ENCODE measurements around the gene LRP6. TPM values are rescaled to one million over a fixed set of nuclear protein-coding genes. Genes with fewer than 3 reads are reported as not detected.

Gene LRP6
- total RNA-seq, 1 donor from 2014 or later = 71.0 TPM

DNA sequence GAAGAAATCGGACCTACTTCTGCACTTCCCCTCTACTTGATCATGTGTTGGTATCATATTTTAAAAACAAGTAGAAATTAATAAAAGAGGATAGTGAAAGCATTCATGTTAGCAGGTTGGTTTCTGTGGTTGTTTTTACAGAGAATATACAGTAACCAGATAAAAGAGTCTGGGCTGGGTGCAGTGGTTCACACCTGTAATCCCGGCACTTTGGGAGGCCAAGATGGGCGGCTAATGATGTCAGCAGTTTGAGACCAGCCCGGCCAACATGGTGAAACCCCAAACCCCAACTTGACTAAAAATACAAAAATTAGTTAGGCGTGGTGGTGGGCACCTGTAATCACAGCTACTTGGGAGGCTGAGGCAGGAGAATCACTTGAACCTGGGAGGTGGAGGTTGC lies 55.9 kb downstream of the LRP6 start:
- no peak overlapping the region for H3K4me3 ChIP-seq
- H3K4me1 ChIP-seq = peaks cover 22% of the 10 kb centered on the region
- intact Hi-C loops (cut with DNase I) = no loop called here
- no peak for DNase-seq (ENCODE audit: extremely low spot score in 2 of 2)
- H3K36me3 ChIP-seq = no peaks in the 10 kb centered on the region
- TF ChIP-seq, protein P1, sequence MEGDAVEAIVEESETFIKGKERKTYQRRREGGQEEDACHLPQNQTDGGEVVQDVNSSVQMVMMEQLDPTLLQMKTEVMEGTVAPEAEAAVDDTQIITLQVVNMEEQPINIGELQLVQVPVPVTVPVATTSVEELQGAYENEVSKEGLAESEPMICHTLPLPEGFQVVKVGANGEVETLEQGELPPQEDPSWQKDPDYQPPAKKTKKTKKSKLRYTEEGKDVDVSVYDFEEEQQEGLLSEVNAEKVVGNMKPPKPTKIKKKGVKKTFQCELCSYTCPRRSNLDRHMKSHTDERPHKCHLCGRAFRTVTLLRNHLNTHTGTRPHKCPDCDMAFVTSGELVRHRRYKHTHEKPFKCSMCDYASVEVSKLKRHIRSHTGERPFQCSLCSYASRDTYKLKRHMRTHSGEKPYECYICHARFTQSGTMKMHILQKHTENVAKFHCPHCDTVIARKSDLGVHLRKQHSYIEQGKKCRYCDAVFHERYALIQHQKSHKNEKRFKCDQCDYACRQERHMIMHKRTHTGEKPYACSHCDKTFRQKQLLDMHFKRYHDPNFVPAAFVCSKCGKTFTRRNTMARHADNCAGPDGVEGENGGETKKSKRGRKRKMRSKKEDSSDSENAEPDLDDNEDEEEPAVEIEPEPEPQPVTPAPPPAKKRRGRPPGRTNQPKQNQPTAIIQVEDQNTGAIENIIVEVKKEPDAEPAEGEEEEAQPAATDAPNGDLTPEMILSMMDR (IDR thresholded peaks at IDR 0.05) = no peak
- TF ChIP-seq POLR2A (IDR thresholded peaks at IDR 0.05) (no peak), POLR2AphosphoS5 (IDR thresholded peaks at IDR 0.05; ENCODE audit: insufficient read depth in 1 of 2, low read depth in 1 of 2) (no peak)
- no peaks in the 10 kb centered on the region for H3K9me3 ChIP-seq
- no peaks in the 10 kb centered on the region for H3K27me3 ChIP-seq
- H3K27ac ChIP-seq = no peak overlapping the region

DNA sequence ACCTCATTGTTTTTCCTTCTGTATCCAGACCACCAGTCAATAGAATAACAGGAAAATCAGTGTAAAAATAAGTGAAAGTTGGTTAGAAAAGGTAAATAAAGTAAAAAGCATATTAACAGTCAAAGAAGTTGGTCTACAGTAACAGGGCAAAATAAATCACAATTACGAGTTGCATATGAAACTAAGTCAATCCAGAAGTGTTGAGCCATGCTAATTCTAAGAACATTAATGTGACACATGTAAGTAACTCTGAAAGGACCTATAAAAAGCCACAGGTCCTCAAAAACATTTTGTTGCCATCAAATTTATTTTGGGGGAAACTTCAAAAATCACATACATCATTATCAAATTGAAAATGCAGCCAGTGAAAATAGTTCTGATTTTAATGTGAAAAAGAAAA lies 56.4 kb downstream of the LRP6 start:
- Histone ChIP-seq H3K9me3 (no peaks in the 10 kb centered on the region), H3K4me3 (no peak overlapping the region), H3K27ac (no peak overlapping the region), H3K27me3 (no peaks in the 10 kb centered on the region), H3K36me3 (no peaks in the 10 kb centered on the region), H3K4me1 (peaks cover 16% of the 10 kb centered on the region)
- TF ChIP-seq POLR2A (IDR thresholded peaks at IDR 0.05) (no peak), POLR2AphosphoS5 (IDR thresholded peaks at IDR 0.05; ENCODE audit: insufficient read depth in 1 of 2, low read depth in 1 of 2) (no peak)
- TF ChIP-seq, protein P1 (IDR thresholded peaks at IDR 0.05) = no peak
- DNase-seq (ENCODE audit: extremely low spot score in 2 of 2) = no peak
- intact Hi-C loops (cut with DNase I) = no loop called here

DNA sequence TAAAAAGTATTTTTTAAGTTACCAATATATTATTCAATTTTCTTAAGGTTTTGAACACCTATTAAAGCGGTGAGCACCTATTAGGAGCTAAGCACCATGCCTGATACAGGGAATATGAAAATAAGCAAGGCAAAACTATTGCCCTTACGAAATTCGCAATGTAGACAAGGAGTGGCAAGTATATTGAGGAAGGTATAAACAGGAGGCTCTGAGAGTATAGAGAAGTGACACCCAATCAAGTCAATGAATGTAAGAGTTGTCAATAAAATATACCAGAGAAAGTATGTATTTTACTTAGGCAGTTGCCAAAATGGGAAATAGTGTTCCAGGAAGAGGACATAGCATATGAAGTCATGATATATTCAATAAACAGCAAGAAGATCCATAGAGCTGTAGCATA lies 57.2 kb downstream of the LRP6 start:
- TF ChIP-seq POLR2A (IDR thresholded peaks at IDR 0.05) (no peak), POLR2AphosphoS5 (IDR thresholded peaks at IDR 0.05; ENCODE audit: insufficient read depth in 1 of 2, low read depth in 1 of 2) (no peak)
- TF ChIP-seq, protein P1 (IDR thresholded peaks at IDR 0.05) = no peak
- Histone ChIP-seq H3K4me1 (peaks cover 9% of the 10 kb centered on the region), H3K4me3 (no peak overlapping the region), H3K27ac (no peak overlapping the region), H3K27me3 (no peaks in the 10 kb centered on the region), H3K9me3 (no peaks in the 10 kb centered on the region), H3K36me3 (no peaks in the 10 kb centered on the region)
- no peak for DNase-seq (ENCODE audit: extremely low spot score in 2 of 2)
- intact Hi-C loops (cut with DNase I) = no loop called here

DNA sequence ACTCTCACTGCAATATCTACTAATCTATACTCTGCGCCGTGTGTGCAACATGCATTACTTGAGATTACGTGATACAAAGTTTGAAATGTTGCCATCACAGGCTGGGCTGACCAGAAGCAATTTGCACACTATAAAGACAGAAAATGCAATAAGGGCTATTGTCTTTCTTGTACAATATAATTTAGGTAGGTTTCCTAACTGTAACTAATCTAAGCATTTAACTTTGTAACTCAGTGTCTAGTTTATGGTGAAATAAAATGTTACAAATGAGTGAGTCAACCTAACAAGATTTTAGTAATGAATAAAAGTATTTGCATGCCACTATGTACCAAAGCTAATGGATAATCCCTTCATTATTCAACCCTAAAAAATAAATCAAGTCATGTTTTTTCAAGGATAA lies 57.8 kb downstream of the LRP6 start:
- Histone ChIP-seq H3K27me3 (no peaks in the 10 kb centered on the region), H3K27ac (no peak overlapping the region), H3K36me3 (no peaks in the 10 kb centered on the region), H3K4me1 (peaks cover 3% of the 10 kb centered on the region), H3K4me3 (no peak overlapping the region), H3K9me3 (no peaks in the 10 kb centered on the region)
- intact Hi-C loops (cut with DNase I) = no loop called here
- DNase-seq (ENCODE audit: extremely low spot score in 2 of 2) = no peak
- TF ChIP-seq POLR2A (IDR thresholded peaks at IDR 0.05) = no peak
- TF ChIP-seq, protein P1 (IDR thresholded peaks at IDR 0.05) = no peak
- TF ChIP-seq POLR2AphosphoS5 (IDR thresholded peaks at IDR 0.05; ENCODE audit: insufficient read depth in 1 of 2, low read depth in 1 of 2) = no peak

DNA sequence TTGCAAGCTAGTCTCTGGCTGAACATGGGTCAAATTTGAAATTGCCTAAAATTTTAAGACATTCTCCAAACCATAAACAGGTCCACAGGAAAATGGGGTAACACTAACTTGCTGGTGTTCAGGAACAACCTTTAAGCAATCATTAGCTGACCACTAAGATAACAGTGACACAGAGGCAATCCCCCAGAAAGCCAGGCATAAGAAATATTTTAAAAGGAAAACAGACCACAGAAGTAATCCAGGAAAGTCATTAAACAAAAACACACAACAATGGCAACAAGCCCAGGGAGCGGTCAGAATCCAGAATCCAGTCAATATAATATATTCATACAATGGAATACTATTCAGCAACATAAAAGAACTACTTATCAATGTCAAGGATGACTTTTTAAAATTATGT lies 59.1 kb downstream of the LRP6 start:
- Histone ChIP-seq H3K27ac (no peak overlapping the region), H3K4me1 (no peaks in the 10 kb centered on the region), H3K27me3 (no peaks in the 10 kb centered on the region), H3K9me3 (no peaks in the 10 kb centered on the region), H3K36me3 (no peaks in the 10 kb centered on the region), H3K4me3 (no peak overlapping the region)
- no peak for DNase-seq (ENCODE audit: extremely low spot score in 2 of 2)
- TF ChIP-seq, protein P1 (IDR thresholded peaks at IDR 0.05) = no peak
- TF ChIP-seq POLR2A (IDR thresholded peaks at IDR 0.05) = no peak
- TF ChIP-seq POLR2AphosphoS5 (IDR thresholded peaks at IDR 0.05; ENCODE audit: insufficient read depth in 1 of 2, low read depth in 1 of 2) = no peak
- intact Hi-C loops (cut with DNase I) = no loop called here
